GM20000 (cell line): ENCODE measurements around the gene EFCAB11.

Experiments
- DNase-seq: peaks from one replicate; pipeline ENCODE4 v3.0.0; 2012; ENCODE audit warnings: low spot score
- TF ChIP-seq, protein P1 (sequence below): IDR thresholded peaks from 2 replicates; pipeline ENCODE4 v1.5.1; 2012; ENCODE audit warnings: mild to moderate bottlenecking, control low read depth; ENCODE audit errors: extremely low read depth, missing control alignments

Gene EFCAB11

DNA sequence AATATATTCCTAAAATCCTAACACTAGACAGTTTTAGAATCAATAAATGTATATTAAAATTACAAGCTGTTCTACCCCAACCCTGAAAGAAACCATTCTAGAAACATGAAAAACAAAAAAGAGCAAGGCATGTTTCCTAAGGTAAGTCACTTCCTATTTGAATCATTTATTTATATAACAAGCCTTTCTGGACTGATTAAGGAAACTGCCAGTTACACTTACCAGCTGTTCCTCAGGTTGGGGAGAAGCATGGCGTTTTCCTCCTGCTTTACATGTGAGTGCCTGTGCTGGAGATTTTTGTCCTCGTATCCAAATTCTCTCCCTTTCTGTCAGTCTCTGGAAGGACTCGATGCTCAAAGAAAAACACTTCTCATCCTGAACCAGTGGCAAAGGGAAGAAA, 183.3 kb downstream of the EFCAB11 start:
- TF ChIP-seq, protein P1, sequence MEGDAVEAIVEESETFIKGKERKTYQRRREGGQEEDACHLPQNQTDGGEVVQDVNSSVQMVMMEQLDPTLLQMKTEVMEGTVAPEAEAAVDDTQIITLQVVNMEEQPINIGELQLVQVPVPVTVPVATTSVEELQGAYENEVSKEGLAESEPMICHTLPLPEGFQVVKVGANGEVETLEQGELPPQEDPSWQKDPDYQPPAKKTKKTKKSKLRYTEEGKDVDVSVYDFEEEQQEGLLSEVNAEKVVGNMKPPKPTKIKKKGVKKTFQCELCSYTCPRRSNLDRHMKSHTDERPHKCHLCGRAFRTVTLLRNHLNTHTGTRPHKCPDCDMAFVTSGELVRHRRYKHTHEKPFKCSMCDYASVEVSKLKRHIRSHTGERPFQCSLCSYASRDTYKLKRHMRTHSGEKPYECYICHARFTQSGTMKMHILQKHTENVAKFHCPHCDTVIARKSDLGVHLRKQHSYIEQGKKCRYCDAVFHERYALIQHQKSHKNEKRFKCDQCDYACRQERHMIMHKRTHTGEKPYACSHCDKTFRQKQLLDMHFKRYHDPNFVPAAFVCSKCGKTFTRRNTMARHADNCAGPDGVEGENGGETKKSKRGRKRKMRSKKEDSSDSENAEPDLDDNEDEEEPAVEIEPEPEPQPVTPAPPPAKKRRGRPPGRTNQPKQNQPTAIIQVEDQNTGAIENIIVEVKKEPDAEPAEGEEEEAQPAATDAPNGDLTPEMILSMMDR: no peak
- DNase-seq: no peak

DNA sequence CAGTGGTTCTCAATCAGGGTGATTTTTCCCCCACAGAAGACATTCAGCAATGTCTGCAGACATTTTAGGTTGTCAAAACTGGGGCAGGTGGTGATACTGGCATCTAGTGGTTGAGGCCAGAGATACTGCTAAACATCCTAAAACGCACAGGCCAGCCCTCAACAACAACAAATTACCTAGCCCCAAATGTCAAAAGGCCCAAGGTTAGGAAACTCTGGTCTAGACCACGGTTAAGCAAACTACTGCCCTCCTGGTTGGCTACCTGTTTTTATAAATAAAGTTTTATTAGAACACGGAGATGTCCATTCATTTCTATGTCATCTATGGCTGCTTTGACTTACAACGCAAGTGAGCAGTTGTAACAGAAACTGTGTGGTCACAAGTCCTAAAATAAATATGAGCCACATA, 186.7 kb downstream of the EFCAB11 start:
- peak; percentile 50 for DNase-seq
- TF ChIP-seq, protein P1: peak; percentile 55

DNA sequence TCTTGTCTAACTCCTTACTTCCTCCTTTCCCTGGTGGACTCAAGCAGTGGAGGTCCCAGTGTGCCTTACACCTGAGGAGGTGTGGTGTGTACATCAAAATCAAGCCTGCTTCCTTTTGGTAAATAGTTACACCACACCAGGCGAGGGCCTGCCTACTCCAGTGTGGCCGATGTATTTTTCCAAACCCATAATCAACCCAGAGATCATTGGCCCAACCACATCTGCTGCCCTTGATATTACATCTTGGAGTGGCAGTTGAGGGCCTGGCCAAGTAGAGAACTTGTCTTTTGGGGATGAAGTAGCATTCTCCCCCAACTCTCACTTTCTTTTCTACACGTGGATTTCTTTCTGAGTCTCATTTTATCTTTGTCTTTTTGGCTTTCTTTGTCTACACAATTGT, 187.4 kb downstream of the EFCAB11 start:
- TF ChIP-seq, protein P1: no peak

DNA sequence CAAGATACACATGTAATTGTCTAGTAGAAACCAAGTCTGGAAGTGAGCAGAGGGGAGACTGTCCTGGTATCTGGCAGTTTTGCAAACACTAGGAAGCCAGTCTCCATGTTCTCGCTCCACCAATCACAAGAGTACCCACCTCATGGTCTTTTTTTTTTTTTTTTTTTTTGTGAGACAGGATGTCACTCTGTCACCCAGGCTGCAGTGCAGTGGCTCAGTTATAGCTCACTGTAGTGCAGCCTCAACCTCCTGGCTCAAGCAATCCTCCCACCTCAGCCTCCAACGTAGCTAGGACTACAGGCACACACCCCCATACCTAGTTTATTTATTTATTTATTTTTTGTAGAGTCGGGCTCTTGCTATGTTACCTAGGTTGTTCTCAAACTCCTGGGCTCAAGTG, 189.2 kb downstream of the EFCAB11 start:
- TF ChIP-seq, protein P1: no peak
- no peak for DNase-seq

More for the DNA sequence above, 187.4 kb downstream of the EFCAB11 start:
- no peak for DNase-seq

DNA sequence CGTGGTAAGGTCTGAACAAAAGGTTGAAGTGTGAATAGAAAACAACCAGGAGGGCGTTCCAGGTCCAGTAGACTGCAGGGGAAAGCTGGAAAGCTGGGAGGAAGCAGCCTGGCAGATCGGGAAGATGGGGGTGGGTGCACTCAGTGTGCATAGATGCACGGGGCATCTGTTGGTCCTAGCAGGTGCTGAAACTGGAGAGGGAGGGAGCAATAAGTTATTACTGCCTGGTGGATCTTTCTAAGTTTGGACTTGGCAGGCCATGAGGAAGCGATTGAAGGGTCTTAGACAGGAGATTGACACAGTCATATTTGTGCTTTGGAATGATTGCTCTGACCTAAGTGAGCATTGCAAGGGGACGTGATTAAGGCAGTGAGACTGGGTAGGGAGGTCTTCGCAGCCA, 194.4 kb downstream of the EFCAB11 start:
- DNase-seq: no peak
- TF ChIP-seq, protein P1: no peak

DNA sequence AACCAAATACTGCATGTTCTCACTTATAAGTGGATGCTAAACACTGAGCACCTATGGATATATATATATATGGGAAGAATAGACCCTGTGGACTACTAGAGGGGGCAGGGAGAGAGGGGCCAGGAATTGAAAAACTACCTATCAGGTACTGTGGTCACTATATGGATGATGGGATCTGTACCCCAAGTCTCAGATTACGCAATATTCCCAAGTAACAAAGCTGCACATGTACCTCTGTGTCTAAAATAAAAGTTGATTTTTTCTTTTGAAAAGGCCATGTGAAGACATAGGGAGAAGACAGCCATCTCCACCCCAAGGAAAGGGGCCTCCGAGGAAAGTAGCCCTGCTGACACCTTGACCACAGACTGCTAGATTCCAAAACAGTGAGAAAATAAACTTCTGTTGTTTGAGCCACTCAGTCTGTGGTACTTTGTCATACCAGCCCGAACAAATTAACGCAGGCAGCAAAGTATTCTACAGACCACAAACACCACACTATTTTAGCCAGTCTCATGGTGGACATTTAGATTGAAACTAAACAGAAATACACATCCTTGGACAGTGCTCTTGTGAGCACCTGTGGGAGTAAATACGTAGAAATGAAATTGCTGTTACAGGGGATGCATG, 197.1 kb downstream of the EFCAB11 start:
- no peak for DNase-seq
- TF ChIP-seq, protein P1: no peak

DNA sequence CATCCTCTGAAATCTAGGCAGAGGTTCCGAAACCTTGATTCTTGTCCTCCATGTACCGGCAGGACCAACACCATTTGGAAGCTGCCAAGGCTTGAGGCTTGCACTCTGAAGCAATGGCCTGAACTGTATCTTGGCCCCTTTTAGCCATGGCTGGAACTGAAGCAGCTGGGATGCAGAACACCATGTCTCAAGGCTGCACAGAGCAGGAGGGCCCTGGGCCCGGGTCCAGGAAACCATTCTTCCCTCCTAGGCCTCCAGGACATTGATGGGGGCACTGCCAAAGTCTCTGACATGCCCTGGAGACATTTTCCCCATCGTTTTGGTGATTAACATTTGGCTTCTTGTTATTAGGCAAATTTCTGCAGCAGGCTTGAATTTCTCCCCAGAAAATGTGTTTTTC, 198.7 kb downstream of the EFCAB11 start:
- no peak for DNase-seq

More for the DNA sequence above, 198.7 kb downstream of the EFCAB11 start:
- TF ChIP-seq, protein P1: no peak
